HepG2 (cell line): ENCODE measurements around the gene CCDC88A. TPM values are rescaled to one million over a fixed set of nuclear protein-coding genes. Genes with fewer than 3 reads are reported as not detected.

Source experiments
- CHCHD3 ChIP-seq: sonication (generic); formaldehyde crosslinking; IDR thresholded peaks from 2 replicates; pipeline ENCODE4 v1.8.0; 2022; ENCODE audit warnings: mild to moderate bottlenecking, missing genetic modification reagents, moderate library complexity
- HDAC1 ChIP-seq: sonication (generic); formaldehyde crosslinking; IDR thresholded peaks from 2 replicates; pipeline ENCODE4 v1.5.1; 2020; ENCODE audit warnings: mild to moderate bottlenecking, missing genetic modification reagents
- HNRNPLL ChIP-seq: fragments of 200-400 bp; formaldehyde crosslinking; IDR thresholded peaks from 2 replicates; pipeline ENCODE4 v1.6.1; 2017; ENCODE audit warnings: mild to moderate bottlenecking, low read depth, low read length; ENCODE audit not compliant: poor library complexity, severe bottlenecking
- HOXA3 ChIP-seq: sonication (generic); formaldehyde crosslinking; IDR thresholded peaks from 2 replicates; pipeline ENCODE4 v1.5.0; 2020; ENCODE audit warnings: missing genetic modification reagents
- NPAS2 ChIP-seq: sonication (generic); formaldehyde crosslinking; IDR thresholded peaks from 2 replicates; pipeline ENCODE4 v1.8.0; 2022; ENCODE audit warnings: mild to moderate bottlenecking, missing genetic modification reagents, borderline replicate concordance
- NR2F2 ChIP-seq: IDR thresholded peaks from 2 replicates; pipeline ENCODE4 v1.6.1; 2012; ENCODE audit warnings: low read depth, inconsistent platforms, borderline replicate concordance
- NR2F6 ChIP-seq, 2 experiments: IDR thresholded peaks; 2 replicates each; pipeline ENCODE4 v1.6.1; 2016; ENCODE audit warnings: antibody characterized with exemption in 1 of 2, mild to moderate bottlenecking in 1 of 2
- ONECUT2 ChIP-seq: sonication (generic); formaldehyde crosslinking; IDR thresholded peaks from 2 replicates; pipeline ENCODE4 v1.4.0; 2020; ENCODE audit warnings: missing genetic modification reagents
- PLSCR1 ChIP-seq: sonication (generic); formaldehyde crosslinking; IDR thresholded peaks from 2 replicates; pipeline ENCODE4 v1.5.0; 2020; ENCODE audit warnings: missing genetic modification reagents, mild to moderate bottlenecking, borderline replicate concordance
- ZFP36L2 ChIP-seq: sonication (generic); formaldehyde crosslinking; IDR thresholded peaks from 2 replicates; pipeline ENCODE4 v1.4.0; 2020; ENCODE audit warnings: missing genetic modification reagents
- ZNF12 ChIP-seq: sonication (generic); formaldehyde crosslinking; IDR thresholded peaks from 2 replicates; pipeline ENCODE4 v1.5.0; 2020; ENCODE audit warnings: missing genetic modification reagents
- ZNF142 ChIP-seq: sonication (generic); formaldehyde crosslinking; IDR thresholded peaks from 2 replicates; pipeline ENCODE4 v1.4.0; 2020; ENCODE audit warnings: missing genetic modification reagents
- ZNF234 ChIP-seq: sonication (generic); formaldehyde crosslinking; conservative IDR thresholded peaks from 2 replicates; pipeline ENCODE4 v1.5.1; 2020; ENCODE audit warnings: mild to moderate bottlenecking, missing genetic modification reagents
- ZNF460 ChIP-seq: sonication (generic); formaldehyde crosslinking; IDR thresholded peaks from 2 replicates; pipeline ENCODE4 v1.5.1; 2020; ENCODE audit warnings: missing genetic modification reagents, mild to moderate bottlenecking, borderline replicate concordance
- ZNF558 ChIP-seq: sonication (generic); formaldehyde crosslinking; IDR thresholded peaks from 2 replicates; pipeline ENCODE4 v1.9.0; 2022; ENCODE audit warnings: mild to moderate bottlenecking, missing genetic modification reagents, borderline replicate concordance
- ZNF569 ChIP-seq: sonication (generic); formaldehyde crosslinking; IDR thresholded peaks from 2 replicates; pipeline ENCODE4 v1.5.0; 2020; ENCODE audit warnings: mild to moderate bottlenecking, missing genetic modification reagents, moderate library complexity, borderline replicate concordance
- polyA plus RNA-seq, 8 experiments: library from polyadenylated mRNA; depleted of rRNA in 3 of 8; stranded (reverse) in 7 of 8; unstranded in 1 of 8; fragments of >200 nt; fragmentation: Illumina TruSeq in 4 of 8; extraction: Trizol in 4 of 8; gene quantifications; 2 replicates each; pipeline versions ENCODE4 v1.2.1 to v1.2.3, GENCODE V29; 2011 to 2016; ENCODE audit warnings: low read depth in 4 of 8, missing spikeins in 1 of 8, mixed read lengths in 1 of 8; ENCODE audit not compliant: insufficient read depth in 1 of 8
- total RNA-seq, 5 experiments: library from RNA; depleted of rRNA; stranded (reverse); fragments of >200 nt; fragmentation: Illumina TruSeq; extraction: Trizol; gene quantifications; 2 replicates each; pipeline ENCODE4 v1.2.3, GENCODE V29; 2016; ENCODE audit warnings: low read depth in 1 of 5
- TF ChIP-seq, protein P1 (sequence below): IDR thresholded peaks from 2 replicates; pipeline ENCODE4 v1.6.1; 2016
- TF ChIP-seq, protein P2 (sequence below): sonication (generic); formaldehyde crosslinking; IDR thresholded peaks from 2 replicates; pipeline ENCODE4 v1.5.0; 2020; ENCODE audit warnings: mild to moderate bottlenecking, low read depth, missing genetic modification reagents, borderline replicate concordance
- TF ChIP-seq, protein P3 (sequence below): sonication (generic); formaldehyde crosslinking; IDR thresholded peaks from 2 replicates; pipeline ENCODE4 v1.9.0; 2021; ENCODE audit warnings: missing genetic modification reagents, borderline replicate concordance

Gene CCDC88A
- total and polyA plus RNA-seq, 2 of the 13 experiments (the other 11 are each of a cell fraction or from before 2014, with no cell fraction given) = 43.2 to 84.1 TPM

GRCh38 chr2:55268907-55269644, 150.6 kb downstream of the CCDC88A start, which contains the start of gene MTIF2 (continued):
- TF ChIP-seq CHCHD3 = no peak
- peak; percentile 74; the same call in 1 of the 2 replicates for TF ChIP-seq NR2F2
- TF ChIP-seq, protein P1, sequence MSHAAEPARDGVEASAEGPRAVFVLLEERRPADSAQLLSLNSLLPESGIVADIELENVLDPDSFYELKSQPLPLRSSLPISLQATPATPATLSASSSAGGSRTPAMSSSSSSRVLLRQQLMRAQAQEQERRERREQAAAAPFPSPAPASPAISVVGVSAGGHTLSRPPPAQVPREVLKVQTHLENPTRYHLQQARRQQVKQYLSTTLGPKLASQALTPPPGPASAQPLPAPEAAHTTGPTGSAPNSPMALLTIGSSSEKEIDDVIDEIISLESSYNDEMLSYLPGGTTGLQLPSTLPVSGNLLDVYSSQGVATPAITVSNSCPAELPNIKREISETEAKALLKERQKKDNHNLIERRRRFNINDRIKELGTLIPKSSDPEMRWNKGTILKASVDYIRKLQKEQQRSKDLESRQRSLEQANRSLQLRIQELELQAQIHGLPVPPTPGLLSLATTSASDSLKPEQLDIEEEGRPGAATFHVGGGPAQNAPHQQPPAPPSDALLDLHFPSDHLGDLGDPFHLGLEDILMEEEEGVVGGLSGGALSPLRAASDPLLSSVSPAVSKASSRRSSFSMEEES (CRISPR knock-in tag) = peak; percentile 76
- TF ChIP-seq NPAS2 (CRISPR knock-in tag) = no peak
- peak; percentile 91 for TF ChIP-seq HNRNPLL
- peak; percentile 75; the same call in 1 of the 2 replicates for TF ChIP-seq NR2F6 (IDR thresholded peaks at IDR 0.05)
- peak; percentile 93 for TF ChIP-seq NR2F6 (CRISPR knock-in tag; IDR thresholded peaks at IDR 0.05)
- TF ChIP-seq, protein P2, sequence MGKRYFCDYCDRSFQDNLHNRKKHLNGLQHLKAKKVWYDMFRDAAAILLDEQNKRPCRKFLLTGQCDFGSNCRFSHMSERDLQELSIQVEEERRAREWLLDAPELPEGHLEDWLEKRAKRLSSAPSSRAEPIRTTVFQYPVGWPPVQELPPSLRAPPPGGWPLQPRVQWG (CRISPR knock-in tag) = no peak
- 0 out of 2 replicates have a peak, but pooled peaks have one; percentile 67 for TF ChIP-seq ZNF234 (CRISPR knock-in tag)
- TF ChIP-seq ZNF558 (CRISPR knock-in tag) = peak; percentile 98
- TF ChIP-seq ZNF12 (CRISPR knock-in tag) = no peak; the same call in 1 of the 2 replicates
- TF ChIP-seq HDAC1 (CRISPR knock-in tag) = peak; percentile 98
- TF ChIP-seq ZNF460 (CRISPR knock-in tag) = peak; percentile 81; the same call in 1 of the 2 replicates
- peak; percentile 59 for TF ChIP-seq ONECUT2 (CRISPR knock-in tag)
- TF ChIP-seq ZFP36L2 (CRISPR knock-in tag) = no peak
- TF ChIP-seq ZNF569 (CRISPR knock-in tag) = peak; percentile 97
- peak; percentile 98 for TF ChIP-seq HOXA3 (CRISPR knock-in tag)
- TF ChIP-seq PLSCR1 = peak; percentile 91; the same call in 1 of the 2 replicates
- TF ChIP-seq, protein P3, sequence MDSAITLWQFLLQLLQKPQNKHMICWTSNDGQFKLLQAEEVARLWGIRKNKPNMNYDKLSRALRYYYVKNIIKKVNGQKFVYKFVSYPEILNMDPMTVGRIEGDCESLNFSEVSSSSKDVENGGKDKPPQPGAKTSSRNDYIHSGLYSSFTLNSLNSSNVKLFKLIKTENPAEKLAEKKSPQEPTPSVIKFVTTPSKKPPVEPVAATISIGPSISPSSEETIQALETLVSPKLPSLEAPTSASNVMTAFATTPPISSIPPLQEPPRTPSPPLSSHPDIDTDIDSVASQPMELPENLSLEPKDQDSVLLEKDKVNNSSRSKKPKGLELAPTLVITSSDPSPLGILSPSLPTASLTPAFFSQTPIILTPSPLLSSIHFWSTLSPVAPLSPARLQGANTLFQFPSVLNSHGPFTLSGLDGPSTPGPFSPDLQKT (CRISPR knock-in tag) = peak; percentile 21; the same call in 1 of the 2 replicates
- TF ChIP-seq ZNF142 (CRISPR knock-in tag) = peak; percentile 96
